ENCODE measurements around the gene GFRAL.

DNA sequence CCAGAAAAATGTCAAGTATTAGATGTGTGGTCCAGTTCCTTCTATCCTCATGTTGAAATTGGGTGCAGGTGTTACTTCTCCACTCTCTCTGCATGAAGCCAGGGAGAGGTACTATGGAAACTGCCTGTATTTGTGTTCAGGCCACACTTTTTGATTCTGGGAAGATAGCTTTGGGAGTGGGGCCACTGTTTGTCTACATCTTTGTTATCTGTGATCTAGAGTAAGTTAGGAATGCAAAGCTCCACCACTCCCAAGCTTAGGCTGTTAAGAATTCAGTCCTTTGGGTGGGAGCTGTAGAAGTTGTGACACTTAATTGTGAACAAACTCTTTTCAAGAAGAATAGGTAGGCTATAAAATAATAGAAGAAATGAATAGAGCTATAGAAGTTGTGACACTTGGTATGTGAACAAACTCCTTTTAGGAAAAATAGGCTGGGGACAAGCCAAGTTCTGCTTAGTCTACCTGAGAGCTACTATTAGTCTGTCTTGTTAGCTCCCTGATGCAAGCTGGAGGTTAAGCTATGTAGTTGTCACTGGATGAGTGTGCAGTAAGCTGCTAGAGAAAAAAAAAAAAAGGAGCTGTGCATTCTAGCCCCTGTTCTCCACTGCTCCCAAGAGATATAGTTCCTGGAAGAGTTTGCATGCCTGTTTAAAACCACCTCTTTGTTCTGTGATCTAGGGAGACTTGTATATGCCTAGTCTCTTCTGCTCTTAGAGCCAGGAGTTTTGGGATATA lies 7.1 kb upstream of the GFRAL start:
- TF ChIP-seq, protein P1, sequence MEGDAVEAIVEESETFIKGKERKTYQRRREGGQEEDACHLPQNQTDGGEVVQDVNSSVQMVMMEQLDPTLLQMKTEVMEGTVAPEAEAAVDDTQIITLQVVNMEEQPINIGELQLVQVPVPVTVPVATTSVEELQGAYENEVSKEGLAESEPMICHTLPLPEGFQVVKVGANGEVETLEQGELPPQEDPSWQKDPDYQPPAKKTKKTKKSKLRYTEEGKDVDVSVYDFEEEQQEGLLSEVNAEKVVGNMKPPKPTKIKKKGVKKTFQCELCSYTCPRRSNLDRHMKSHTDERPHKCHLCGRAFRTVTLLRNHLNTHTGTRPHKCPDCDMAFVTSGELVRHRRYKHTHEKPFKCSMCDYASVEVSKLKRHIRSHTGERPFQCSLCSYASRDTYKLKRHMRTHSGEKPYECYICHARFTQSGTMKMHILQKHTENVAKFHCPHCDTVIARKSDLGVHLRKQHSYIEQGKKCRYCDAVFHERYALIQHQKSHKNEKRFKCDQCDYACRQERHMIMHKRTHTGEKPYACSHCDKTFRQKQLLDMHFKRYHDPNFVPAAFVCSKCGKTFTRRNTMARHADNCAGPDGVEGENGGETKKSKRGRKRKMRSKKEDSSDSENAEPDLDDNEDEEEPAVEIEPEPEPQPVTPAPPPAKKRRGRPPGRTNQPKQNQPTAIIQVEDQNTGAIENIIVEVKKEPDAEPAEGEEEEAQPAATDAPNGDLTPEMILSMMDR (IDR thresholded peaks at IDR 0.05): no peak
- no peak for TF ChIP-seq POLR2A (IDR thresholded peaks at IDR 0.05)

Measured in testis (tissue), 2 donors.